GM12878 (cell line): ENCODE data around the gene PTAFR.
A peak's percentile ranks its signal among the peaks of the same experiment; 100 is the strongest.

Source experiments
- CTCF ChIP-seq, 3 experiments: IDR thresholded peaks in 2 of 3; conservative IDR thresholded peaks in 1 of 3; 2 replicates each; pipeline ENCODE4 v1.5.1; 2011; ENCODE audit warnings: low read depth in 3 of 3, low read length in 3 of 3, mild to moderate bottlenecking in 3 of 3, control low read depth in 2 of 3, moderate library complexity in 2 of 3, inconsistent platforms in 1 of 3, mixed read lengths in 1 of 3; ENCODE audit not compliant: control insufficient read depth in 2 of 3, insufficient read depth in 1 of 3; ENCODE audit errors: extremely low read depth in 1 of 3
- ELK1 ChIP-seq: IDR thresholded peaks from 2 replicates; pipeline ENCODE4 v1.6.1; 2012; ENCODE audit warnings: low read depth, low read length, improper control_type of control experiment
- JUND ChIP-seq: IDR thresholded peaks from 2 replicates; pipeline ENCODE4 v1.6.1; 2012; ENCODE audit warnings: low read depth, mild to moderate bottlenecking, low read length, improper control_type of control experiment, moderate library complexity
- MXI1 ChIP-seq: fragments of 150-350 bp; IDR thresholded peaks from 2 replicates; pipeline ENCODE4 v1.6.1; 2011; ENCODE audit warnings: low read depth, mild to moderate bottlenecking, inconsistent platforms, low read length, improper control_type of control experiment
- NBN ChIP-seq: fragments of 450-650 bp; IDR thresholded peaks from 2 replicates; pipeline ENCODE4 v1.6.1; 2016
- PAX5 ChIP-seq: IDR thresholded peaks from 2 replicates; pipeline ENCODE4 v1.6.1; 2011; ENCODE audit warnings: low read depth, low read length, borderline replicate concordance
- PBX3 ChIP-seq: IDR thresholded peaks from 2 replicates; pipeline ENCODE4 v1.6.1; 2011; ENCODE audit warnings: mild to moderate bottlenecking, low read depth, low read length, moderate library complexity; ENCODE audit not compliant: insufficient replicate concordance
- POLR2A ChIP-seq: IDR thresholded peaks from 2 replicates; pipeline ENCODE4 v1.6.1; 2011; ENCODE audit warnings: low read depth, mild to moderate bottlenecking, low read length
- RB1 ChIP-seq: fragments of 450-650 bp; formaldehyde crosslinking; IDR thresholded peaks from 2 replicates; pipeline ENCODE4 v1.6.1; 2017; ENCODE audit warnings: mild to moderate bottlenecking, borderline replicate concordance
- RCOR1 ChIP-seq: conservative IDR thresholded peaks from 2 replicates; pipeline ENCODE4 v1.6.1; 2012; ENCODE audit warnings: low read depth, low read length, improper control_type of control experiment
- SIN3A ChIP-seq: IDR thresholded peaks from 2 replicates; pipeline ENCODE4 v1.6.1; 2012; ENCODE audit warnings: low read depth, low read length, improper control_type of control experiment
- SPI1 ChIP-seq: IDR thresholded peaks from 2 replicates; pipeline ENCODE4 v1.6.1; 2011; ENCODE audit warnings: low read depth, mild to moderate bottlenecking, low read length, moderate library complexity, borderline replicate concordance; ENCODE audit not compliant: insufficient read depth
- YY1 ChIP-seq: IDR thresholded peaks from 2 replicates; pipeline ENCODE4 v1.6.1; 2011; ENCODE audit warnings: low read depth, mild to moderate bottlenecking, low read length

- no peak for TF ChIP-seq YY1
- TF ChIP-seq SPI1: peak; percentile 92
- TF ChIP-seq PBX3: no peak
- peak in 2 of 3 experiments; percentile 3 to 11; a peak in 2 of 6 replicates for TF ChIP-seq CTCF (IDR thresholded peaks at IDR 0.05 in 2 of 3, conservative IDR thresholded peaks at IDR 0.05 in 1 of 3; ENCODE audit: control insufficient read depth in 2 of 3, extremely low read depth in 1 of 3, insufficient read depth in 1 of 3, low read depth in 3 of 3, low read length in 3 of 3)
- peak; percentile 70 for TF ChIP-seq POLR2A
- no peak for TF ChIP-seq MXI1
- peak; percentile 94 for TF ChIP-seq NBN
- TF ChIP-seq ELK1: no peak
- no peak for TF ChIP-seq RCOR1
- TF ChIP-seq RB1: peak; percentile 88; the same call in 1 of the 2 replicates
- TF ChIP-seq PAX5: peak; percentile 71; the same call in 1 of the 2 replicates
- no peak; the same call in 1 of the 2 replicates for TF ChIP-seq SIN3A
- no peak; the same call in 1 of the 2 replicates for TF ChIP-seq JUND
Observed at GRCh38 chr1:28176492-28177470, at the start of gene PTAFR.
